Epithelial cell of proximal tubule (primary cell): Measurements from ENCODE around the gene AREG. TPM values are rescaled to one million over a fixed set of nuclear protein-coding genes. Genes with fewer than 3 reads are reported as not detected.
"Not testable (repeated sequence)": the region's sequence is repeated elsewhere in the genome, so short reads cannot be mapped to it uniquely, and the experiment has no call there.

Experiments
- DNase-seq: peaks from one replicate; pipeline ENCODE4 v3.0.0-alpha.2; 2011; ENCODE audit warnings: low read depth
- H3K4me3 ChIP-seq: 2 replicates; pipeline ENCODE4 v1.5.1; 2011; ENCODE audit warnings: low read depth, mild to moderate bottlenecking, low read length
- CTCF ChIP-seq: conservative IDR thresholded peaks from 2 replicates; pipeline ENCODE4 v1.5.1; 2012; ENCODE audit warnings: low read depth, mild to moderate bottlenecking, low read length
- total RNA-seq: library from RNA; depleted of rRNA; stranded (reverse); fragments of >200 nt; gene quantifications from 2 replicates; pipeline ENCODE4 v1.2.3, GENCODE V29; 2015

Gene AREG
- 149 and 211 TPM in 2 replicates for total RNA-seq

DNA sequence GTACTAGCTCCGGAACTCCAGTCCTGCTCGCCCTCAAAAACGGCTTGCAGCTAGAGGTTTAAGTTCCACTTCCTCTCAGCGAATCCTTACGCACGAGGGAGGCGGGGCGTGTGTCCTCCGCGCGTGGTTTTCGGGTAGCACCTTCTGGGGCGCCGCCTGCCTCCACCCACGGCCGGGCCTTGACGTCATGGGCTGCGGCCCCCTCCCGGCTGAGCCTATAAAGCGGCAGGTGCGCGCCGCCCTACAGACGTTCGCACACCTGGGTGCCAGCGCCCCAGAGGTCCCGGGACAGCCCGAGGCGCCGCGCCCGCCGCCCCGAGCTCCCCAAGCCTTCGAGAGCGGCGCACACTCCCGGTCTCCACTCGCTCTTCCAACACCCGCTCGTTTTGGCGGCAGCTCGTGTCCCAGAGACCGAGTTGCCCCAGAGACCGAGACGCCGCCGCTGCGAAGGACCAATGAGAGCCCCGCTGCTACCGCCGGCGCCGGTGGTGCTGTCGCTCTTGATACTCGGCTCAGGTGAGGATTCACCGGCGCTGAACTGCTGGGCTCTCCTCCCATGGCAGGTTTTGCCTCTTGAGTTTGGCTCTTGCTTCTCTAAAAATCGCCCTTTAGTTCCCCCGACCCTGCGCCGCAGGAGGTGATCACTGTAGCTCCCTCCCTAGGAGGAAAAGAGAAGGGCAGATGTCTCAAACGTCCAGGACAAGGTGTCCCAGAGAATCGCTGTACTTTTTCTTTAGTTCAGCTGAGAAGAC lies at the start of gene AREG:
AREG (plus strand) TSS at position 246 of the 752 bp plus-strand sequence; CDS start at position 456, 210 bp downstream.
- peak within 1 kb of the TSS; percentile 80 for H3K4me3 ChIP-seq
- TF ChIP-seq CTCF: peak; percentile 72
- no peak for DNase-seq

DNA sequence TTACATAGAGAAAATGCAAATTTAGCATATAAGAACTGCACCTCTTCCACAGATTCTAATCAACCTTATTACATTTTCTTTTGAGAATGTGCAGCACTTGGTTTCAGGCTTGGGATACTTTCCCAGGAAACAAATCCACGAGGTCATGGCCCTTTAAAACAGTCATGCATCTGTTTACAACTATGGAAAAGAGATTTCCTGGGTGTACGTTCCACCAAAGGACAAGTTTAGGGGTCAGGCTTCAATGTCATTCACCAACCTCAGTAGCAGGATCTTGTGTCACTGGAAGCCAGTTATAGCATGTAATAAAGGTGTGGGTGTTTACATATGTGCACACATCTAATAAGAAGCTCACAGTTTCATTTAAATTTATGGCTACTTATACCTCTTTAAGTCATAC lies 49.3 kb upstream of the AREG start:
- no peak for TF ChIP-seq CTCF
- DNase-seq: no peak
- H3K4me3 ChIP-seq: no peak overlapping the region

GRCh38 chr4:74397748-74398426 lies 47.0 kb upstream of the AREG start:
- no peak for DNase-seq
- H3K4me3 ChIP-seq: peak overlapping the region; percentile 3
- TF ChIP-seq CTCF: no peak

- H3K4me3 ChIP-seq, DNase-seq: not testable (repeated sequence)
These were observed 45.9 kb upstream of the AREG start for GRCh38 chr4:74398894-74399589.

- TF ChIP-seq CTCF: no peak
- no peak for DNase-seq
- H3K4me3 ChIP-seq: no peak overlapping the region
These were observed 44.5 kb upstream of the AREG start for GRCh38 chr4:74400395-74400794.

- TF ChIP-seq CTCF: no peak
- H3K4me3 ChIP-seq: no peak overlapping the region
- no peak for DNase-seq
These were observed 42.1 kb upstream of the AREG start for GRCh38 chr4:74402692-74403456.

- no peak for TF ChIP-seq CTCF
- no peak for DNase-seq
- no peak overlapping the region for H3K4me3 ChIP-seq
These were observed 37.0 kb upstream of the AREG start for GRCh38 chr4:74407891-74408290.
